H7 (cell line): ENCODE data around the gene DHX40. TPM values are rescaled to one million over a fixed set of nuclear protein-coding genes. Genes with fewer than 3 reads are reported as not detected.
"Not testable (repeated sequence)": the region's sequence is repeated elsewhere in the genome, so short reads cannot be mapped to it uniquely, and the experiment has no call there.

Experiments used
- DNase-seq: peaks from one replicate; pipeline ENCODE4 v3.0.0; 2012
- H3K27me3 ChIP-seq: 2 replicates; pipeline ENCODE4 v1.6.0; 2011; ENCODE audit warnings: mild to moderate bottlenecking, low read length; ENCODE audit not compliant: control insufficient read depth, insufficient read depth
- H3K36me3 ChIP-seq: replicated peaks from 2 replicates; pipeline ENCODE4 v1.5.1; 2011; ENCODE audit warnings: low read length; ENCODE audit not compliant: control insufficient read depth, insufficient read depth
- H3K4me3 ChIP-seq: 2 replicates; pipeline ENCODE4 v1.5.1; 2011; ENCODE audit warnings: low read depth, mild to moderate bottlenecking, control low read depth, low read length, moderate library complexity; ENCODE audit not compliant: insufficient read depth
- total RNA-seq: library from RNA; depleted of rRNA; stranded (reverse); fragments of >200 nt; shearing (Covaris generic); gene quantifications from 2 replicates; pipeline ENCODE4 v1.2.3, GENCODE V29; 2014; rRNA removed

DHX40 gene
- total RNA-seq, 1 experiment from 2014 or later: 32.5 TPM

DNA sequence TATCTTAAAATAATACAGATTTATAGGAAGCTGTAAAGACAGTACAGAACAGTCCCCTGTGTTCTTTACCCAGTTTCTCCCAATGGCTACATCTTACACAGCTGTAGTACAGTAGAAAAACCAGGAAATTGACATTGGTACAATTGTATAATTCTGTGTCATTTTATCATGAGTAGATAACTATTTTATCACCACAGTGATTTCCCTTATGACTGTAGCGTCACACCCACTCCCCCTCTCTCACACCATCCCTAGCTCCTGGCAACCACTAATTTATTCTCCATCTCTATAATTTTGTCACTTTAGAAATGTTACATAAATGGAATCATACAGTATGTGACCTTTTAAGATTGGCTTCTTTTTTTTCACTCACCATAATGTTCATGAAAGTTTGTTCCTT is 85.2 kb downstream of the DHX40 start:
- H3K4me3 ChIP-seq: no peak overlapping the region
- peaks cover 23% of the 10 kb centered on the region for H3K36me3 ChIP-seq
- H3K27me3 ChIP-seq: no peaks in the 10 kb centered on the region
- DNase-seq: no peak

DNA sequence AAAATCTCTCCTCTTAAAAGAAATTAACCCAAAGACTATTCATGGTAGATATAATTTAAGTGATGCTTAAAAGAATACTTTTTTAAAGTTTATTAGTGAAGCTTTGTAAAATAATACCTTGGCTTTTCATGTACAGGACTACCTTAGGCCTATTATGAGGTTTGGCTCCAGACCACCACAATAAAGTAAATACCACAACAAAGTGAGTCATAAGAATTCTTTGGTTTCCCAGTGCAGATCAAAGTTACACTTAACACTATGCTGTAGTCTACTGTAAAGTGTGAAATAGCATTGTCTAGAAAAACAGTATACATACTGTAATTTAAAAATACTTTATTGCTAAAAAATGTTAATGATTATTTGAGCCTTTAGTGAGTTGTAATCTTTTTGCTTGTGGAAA is 85.9 kb downstream of the DHX40 start:
- H3K4me3 ChIP-seq: no peak overlapping the region
- H3K36me3 ChIP-seq: peaks cover 25% of the 10 kb centered on the region
- DNase-seq: no peak
- H3K27me3 ChIP-seq: no peaks in the 10 kb centered on the region

DNA sequence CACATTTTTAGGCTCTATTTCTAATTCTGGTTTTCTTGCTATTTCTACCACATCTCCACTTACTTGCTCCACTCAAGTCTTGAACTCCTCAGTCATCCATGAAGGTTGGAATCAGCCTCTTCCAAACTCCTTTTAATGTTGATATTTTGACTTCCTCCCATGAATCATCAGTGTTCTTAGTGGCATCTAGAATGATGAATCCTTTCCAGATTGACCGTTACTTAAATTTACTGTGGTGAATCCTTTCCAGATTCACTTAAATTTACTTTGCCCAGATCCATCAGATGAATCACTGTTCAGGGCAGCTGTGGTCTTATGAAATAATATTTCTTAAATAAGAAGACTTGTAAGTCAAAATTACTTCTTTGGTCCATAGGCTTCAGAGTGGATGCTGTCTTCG is 86.7 kb downstream of the DHX40 start:
- Histone ChIP-seq H3K4me3 (no peak overlapping the region), H3K27me3 (no peaks in the 10 kb centered on the region), H3K36me3 (peaks cover 27% of the 10 kb centered on the region)
- DNase-seq: no peak

DNA sequence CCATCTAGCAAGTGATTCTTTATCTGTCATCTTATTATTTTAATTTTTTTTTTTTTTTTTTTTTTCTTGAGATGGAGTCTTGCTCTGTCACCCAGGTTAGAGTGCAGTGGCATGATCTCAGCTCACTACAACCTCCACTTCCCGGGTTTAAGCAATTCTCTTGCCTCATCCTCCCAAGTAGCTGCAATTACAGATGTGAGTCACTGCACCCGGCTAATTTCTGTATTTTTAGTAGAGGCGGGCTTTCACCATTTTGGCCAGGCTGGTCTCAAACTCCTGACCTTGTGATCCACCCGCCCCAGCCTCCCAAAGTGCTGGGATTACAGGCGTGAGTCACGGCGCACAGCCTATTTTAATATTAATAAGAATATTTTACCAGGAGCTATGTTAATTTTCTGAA is 91.2 kb downstream of the DHX40 start:
- H3K27me3 ChIP-seq, DNase-seq, H3K4me3 ChIP-seq: not testable (repeated sequence)
- H3K36me3 ChIP-seq: peaks cover 25% of the 10 kb centered on the region

Other genes with a start within 250 kb of the DHX40 start
- 0.63 and 2.4 TPM in 2 replicates for gene YPEL2, start 234.0 kb upstream of the DHX40 start, total RNA-seq
- 202 and 214 TPM in 2 replicates for gene CLTC, start 54.3 kb downstream of the DHX40 start, total RNA-seq
- 16.4 and 18.6 TPM in 2 replicates for gene PTRH2, start 141.8 kb downstream of the DHX40 start, total RNA-seq
- 64.2 and 67.4 TPM in 2 replicates for gene VMP1, start 142.0 kb downstream of the DHX40 start, total RNA-seq